Sciatic nerve (tissue), 2 donors: ENCODE data around the gene DIDO1. TPM values are rescaled to one million over a fixed set of nuclear protein-coding genes. Genes with fewer than 3 reads are reported as not detected.

Source experiments
- ATAC-seq: fragments of 200-7000 bp; cut with Tn5 transposase; one replicate; pipeline ENCODE4 v1.9.1; 2020; ENCODE audit warnings: mild to moderate bottlenecking, moderate library complexity
- DNase-seq: peaks from one replicate; pipeline ENCODE4 v3.0.0-alpha.2; 2020; ENCODE audit warnings: low spot score
- intact Hi-C: fragments of 100-400 bp; cut with DNase I; formaldehyde crosslinking; loops from one replicate; pipeline ENCODE4 v1.14.2; 2022
- total RNA-seq: library from RNA; stranded (reverse); fragmentation: NEBNext Ultra II Directional; extraction: Animal tissue kit (Norgen Biotek cat#: 25700); gene quantifications from one replicate; pipeline ENCODE4 v1.2.1, GENCODE V29; 2021
- donor health status: DM: no; HTN: no; CAD: no.
- donor health status: DM: no; HTN: no; CAD: no.

The DIDO1 gene
- total RNA-seq, 1 donor from 2014 or later: 60.9 TPM

DNA sequence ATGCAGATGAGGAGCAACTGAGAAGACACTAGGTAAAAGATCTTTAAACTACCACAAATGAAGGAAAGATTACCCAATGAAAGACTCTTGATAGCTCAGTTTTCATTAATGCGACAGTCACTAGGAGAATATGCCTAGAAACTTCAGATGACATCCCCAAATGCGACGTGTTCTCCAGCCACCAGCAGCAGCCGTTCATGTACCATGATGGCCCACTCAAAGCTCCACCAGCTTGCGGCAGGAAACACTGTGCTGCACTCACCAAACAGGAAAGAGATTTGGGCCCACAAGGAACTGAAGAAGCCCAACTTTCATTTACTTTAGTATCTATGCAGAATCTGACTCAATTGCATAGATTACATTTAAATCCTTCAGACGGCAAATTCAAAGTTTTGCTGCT is 7.5 kb downstream of the DIDO1 start:
- no peak for DNase-seq
- intact Hi-C loops: no loop called here
- no peak for ATAC-seq

DNA sequence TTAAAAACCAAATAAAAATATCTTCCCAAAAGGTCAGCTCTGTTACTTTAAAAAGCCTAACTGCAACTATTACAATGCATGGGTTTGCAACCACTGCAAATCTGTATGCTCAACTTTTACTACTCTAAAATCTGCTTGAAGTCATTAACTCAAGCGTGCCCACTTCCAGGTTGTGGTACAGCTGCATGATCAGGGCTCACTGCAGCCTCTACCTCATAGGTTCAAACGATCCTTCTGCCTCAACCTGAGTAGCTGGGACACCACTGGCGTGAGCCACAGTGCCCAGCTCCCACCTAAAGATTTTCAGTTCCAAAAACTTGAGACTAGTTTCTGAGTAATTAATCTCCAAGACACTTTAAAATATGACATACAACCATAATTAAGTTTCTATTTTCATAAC is 8.2 kb downstream of the DIDO1 start:
- no peak for DNase-seq
- ATAC-seq: no peak
- intact Hi-C loops: no loop called here

DNA sequence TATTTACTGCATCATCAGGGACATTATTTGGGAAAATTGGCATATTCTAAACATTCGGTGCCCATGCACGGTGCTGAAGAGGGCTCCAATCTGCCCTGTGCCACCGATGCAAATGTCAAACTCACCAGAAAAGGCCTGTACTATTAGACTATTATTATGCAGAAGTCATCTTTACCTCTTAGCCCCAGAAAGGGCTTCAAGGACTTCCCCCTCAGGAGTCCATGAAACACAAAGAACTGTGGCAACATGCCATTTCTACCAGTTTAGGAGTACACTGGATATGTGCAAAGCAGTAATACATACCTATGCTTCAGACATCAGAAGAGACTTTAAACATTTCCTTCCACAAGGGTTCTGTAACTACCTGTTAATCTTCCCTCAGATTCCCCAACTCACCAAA is 8.6 kb downstream of the DIDO1 start:
- DNase-seq (no peak), ATAC-seq (no peak)
- intact Hi-C loops: no loop called here

DNA sequence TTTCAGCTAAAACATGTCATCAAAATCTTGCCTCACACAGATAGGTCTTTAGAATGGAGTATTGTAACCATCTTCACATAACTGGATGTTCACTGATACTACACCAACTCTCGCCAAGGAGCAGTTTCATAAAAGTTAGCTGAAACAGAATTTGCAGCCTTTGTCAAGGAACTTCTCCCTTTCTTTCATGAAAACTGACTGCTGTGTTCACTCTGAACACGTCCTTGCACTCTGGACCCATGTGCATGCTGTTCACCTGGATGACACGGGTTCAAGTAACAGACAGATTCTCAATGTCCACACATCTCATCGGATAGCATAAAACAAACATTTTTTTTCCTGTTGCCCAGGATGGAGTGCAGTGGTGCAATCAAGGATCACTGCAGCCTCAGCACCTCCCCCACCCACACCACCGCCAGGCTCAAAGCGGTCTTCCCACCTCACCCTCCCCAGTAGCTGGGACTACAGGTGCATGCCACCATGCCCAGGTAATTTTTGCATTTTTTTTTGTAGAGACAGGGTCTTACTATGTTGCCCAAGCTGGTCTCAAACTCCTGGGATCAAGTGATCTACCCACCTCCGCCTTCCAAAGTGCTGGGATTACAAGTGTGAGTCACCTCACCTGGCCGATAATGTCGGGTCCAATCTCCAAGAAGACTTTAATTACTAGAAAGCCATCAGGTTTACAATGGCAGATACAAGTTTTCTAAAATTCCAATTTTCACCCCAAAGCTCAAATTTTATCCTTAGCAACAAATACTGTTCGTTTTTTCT is 9.4 kb downstream of the DIDO1 start:
- no peak for ATAC-seq
- intact Hi-C loops: no loop called here
- no peak for DNase-seq

DNA sequence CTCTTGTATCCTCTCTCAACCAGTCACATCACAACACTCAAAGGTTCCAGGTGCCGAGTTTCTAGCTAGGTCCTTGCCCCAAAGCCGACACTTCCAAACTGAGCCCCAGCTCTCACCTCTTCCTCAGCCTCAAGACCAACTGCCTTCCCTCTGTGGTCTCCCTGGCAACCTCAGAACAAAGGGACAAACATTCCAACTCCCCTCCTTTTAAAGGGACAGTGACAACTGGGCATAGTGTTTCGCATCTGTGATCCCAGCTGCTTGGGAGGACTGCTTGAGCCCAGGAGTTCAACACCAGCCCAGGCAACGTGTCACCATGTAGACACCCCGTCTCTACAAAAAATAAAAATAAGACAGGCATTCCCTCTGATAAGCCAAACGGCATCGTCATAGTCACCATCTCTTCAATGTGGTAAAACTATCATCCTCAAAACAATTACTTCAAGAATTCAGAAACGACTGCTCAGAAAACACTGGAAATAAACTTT is 11.3 kb downstream of the DIDO1 start:
- ATAC-seq: peak; percentile 82
- no peak for DNase-seq
- intact Hi-C loops: no loop called here

GRCh38 chr20:62914436-62914835 is 11.9 kb downstream of the DIDO1 start:
- ATAC-seq (peak; percentile 25), DNase-seq (no peak)
- intact Hi-C loops: no loop called here

GRCh38 chr20:62913043-62913630 is 13.2 kb downstream of the DIDO1 start:
- DNase-seq (no peak), ATAC-seq (no peak)

DNA sequence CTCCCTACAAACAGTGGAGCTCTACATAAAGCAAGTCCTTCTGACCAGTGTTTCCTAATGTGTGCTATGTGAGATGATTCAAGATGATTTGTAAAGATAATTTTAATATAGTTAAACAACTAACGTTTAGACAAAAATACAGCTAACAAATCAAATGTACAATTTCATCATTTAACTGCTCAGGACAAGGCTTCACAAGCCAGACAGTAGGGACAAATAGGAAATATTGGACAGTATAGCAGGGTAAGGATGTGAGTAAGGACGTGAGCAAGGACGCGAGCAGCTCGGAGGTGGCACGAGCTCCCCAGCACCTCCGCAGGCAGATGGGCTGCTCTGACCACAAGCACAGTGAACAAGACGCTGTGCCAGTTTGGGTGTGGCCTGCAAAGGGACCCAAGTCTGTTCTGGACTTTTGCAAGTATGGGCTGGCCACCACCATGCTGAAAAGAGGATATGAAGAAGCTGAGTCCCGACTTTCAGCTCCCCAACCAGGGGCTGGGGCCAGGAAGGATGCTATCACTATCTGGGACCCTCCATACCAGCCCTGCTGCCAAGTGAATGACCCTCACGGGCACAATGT is 14.5 kb downstream of the DIDO1 start:
- no peak for ATAC-seq
- intact Hi-C loops: no loop called here
- no peak for DNase-seq

More at GRCh38 chr20:62913043-62913630, 13.2 kb downstream of the DIDO1 start:
- intact Hi-C loops: no loop called here

GRCh38 chr20:62910777-62911497 is 15.4 kb downstream of the DIDO1 start:
- DNase-seq: no peak
- intact Hi-C loops: no loop called here

GRCh38 chr20:62910217-62910766 is 16.0 kb downstream of the DIDO1 start:
- DNase-seq (no peak), ATAC-seq (no peak)
- intact Hi-C loops: no loop called here

More at GRCh38 chr20:62910777-62911497, 15.4 kb downstream of the DIDO1 start:
- no peak for ATAC-seq

DNA sequence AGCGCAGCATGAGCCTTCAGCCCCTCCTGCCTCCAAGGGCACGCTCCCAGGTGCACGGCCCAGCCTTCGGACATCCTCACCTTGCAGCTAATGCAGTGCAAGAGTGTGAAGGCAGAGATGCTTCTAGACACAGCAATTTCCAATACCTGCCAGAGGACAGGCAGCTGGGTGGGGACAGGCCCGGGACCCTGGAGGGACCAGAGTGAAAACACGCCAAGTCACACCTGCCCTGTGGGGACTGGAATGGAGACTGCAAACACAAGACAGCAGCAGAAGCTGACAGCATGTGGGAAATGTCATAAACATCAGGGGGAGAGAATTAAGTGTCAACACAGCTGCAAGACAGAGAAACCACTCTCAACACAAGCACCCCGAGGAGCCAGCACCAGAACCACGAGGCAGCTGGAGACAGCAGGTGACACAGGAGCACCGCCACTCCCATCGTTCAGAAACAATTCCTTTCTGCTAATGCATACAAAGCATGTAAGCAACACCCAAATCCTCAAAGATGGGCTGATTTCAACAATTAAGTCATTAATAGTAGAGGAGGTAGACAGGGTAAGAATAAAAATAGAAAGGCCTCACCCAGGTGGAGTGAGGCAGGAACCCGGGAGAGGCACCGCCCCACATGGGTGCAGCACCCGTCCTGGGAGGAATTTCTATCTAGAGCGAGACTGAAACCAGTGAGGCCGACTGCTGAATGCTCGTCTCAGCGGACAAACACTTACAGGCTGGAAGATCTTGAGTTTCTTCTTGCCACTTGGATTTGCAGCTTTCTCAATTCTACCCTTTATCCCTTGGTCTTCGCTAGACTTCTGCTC is 17.1 kb downstream of the DIDO1 start:
- DNase-seq (no peak), ATAC-seq (no peak)
- intact Hi-C loops: no loop called here

DNA sequence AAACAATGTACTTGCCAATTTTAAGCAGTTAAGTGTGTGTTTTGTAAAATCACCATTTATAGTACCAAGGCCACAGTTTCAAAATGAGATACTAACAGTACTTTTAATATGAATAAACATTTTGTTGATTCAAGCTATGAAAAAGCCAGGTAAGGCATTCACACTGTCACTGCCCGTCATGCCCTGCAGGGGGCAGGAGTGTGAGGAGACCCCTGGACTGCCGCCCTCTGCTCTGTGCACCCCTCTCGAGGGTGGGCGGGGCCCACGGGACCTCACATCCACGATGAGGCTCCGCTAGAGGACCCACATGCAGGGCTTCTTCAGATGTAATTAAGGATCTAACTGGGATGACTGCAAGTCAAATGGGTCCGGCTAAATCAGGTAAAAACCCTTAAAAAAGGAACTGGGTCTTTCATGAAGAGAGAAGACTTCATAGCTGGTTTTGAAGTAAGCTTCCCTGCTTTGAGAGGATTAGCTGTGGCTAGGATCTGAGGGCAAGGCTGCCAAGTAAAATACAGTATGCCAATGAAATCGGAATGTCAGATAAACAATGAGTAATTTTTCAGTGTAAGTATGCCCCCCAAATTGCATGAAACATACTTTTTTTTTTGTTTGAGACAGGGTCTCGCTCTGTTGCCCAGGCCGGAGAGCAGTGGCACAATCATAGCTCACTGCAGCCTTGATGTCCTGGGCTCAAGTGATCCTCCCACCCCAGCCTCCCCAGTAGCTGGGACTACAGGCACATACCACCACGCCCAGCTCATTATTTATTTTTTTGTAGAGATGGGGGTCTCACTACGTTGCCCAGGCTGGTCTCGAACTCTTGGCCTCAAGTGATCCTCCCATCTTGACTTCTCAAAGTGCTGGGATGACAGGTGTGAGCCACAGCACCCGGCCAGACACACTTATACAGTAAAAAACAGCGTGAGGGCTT is 18.7 kb downstream of the DIDO1 start:
- no peak for ATAC-seq
- intact Hi-C loops: no loop called here

GRCh38 chr20:62906647-62907375 is 19.5 kb downstream of the DIDO1 start:
- DNase-seq: no peak
- intact Hi-C loops: no loop called here

More for the DNA sequence above, 18.7 kb downstream of the DIDO1 start:
- DNase-seq: no peak

DNA sequence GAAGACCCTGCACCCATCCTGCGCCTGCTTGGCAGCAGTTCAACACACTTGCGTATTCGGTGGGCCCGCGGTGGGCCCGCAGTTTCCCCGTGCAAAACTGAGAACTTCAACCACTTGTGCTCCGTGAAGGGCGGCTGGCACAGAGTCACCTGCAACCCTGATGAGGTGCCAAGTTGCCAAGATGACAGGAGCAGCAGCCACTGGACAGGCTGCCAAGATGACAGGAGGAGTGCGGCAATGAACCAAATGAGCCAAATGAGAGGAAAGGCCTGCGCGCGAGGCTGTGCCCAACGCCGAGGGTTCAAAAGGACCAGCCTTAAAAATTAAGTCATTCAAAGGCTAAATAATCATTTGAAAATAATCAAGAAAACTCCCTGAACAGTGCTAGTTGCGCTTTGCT is 20.1 kb downstream of the DIDO1 start:
- ATAC-seq (no peak), DNase-seq (no peak)
- intact Hi-C loops: no loop called here

More at GRCh38 chr20:62906647-62907375, 19.5 kb downstream of the DIDO1 start:
- ATAC-seq: no peak

DNA sequence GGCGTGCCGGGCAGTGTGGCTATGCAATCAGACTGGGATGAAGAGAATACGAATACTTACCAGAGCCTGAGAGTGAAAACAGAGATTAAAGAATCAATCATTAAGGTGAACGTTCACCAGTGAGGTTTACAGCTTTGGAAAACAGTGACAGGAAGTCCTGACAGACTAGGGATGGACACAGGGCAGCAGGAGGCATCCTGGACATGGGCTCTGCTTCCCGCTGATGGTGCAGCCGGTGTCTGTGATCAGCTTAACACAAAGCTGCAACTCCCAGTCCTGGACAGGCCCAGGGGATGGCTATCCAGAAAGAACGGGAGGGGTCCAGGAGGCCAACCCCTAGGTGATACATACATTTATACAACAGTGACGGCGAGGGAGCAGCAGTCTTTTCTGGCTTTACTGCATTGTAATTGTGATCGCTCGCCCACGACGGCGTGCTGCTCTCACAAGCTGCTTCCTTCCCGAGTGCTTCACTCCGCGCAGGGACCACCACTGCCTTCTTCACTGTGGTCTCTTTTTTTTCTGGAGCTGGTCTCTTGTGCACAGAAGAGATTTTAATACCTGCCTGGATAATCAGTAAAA is 20.7 kb downstream of the DIDO1 start:
- intact Hi-C loops: no loop called here
- DNase-seq: no peak

GRCh38 chr20:62902926-62903615 is 23.2 kb downstream of the DIDO1 start:
- DNase-seq (no peak), ATAC-seq (no peak)
- intact Hi-C loops: loop anchor here (5.0 kb wide), 1 partner anchor 104 kb away; the partner anchor contains the start of gene BHLHE23

More for the DNA sequence above, 20.7 kb downstream of the DIDO1 start:
- no peak for ATAC-seq
